H1 (cell line): ENCODE measurements around the gene TMEM200B. TPM values are rescaled to one million over a fixed set of nuclear protein-coding genes. Genes with fewer than 3 reads are reported as not detected.

Experiments
- CTCF ChIP-seq, 3 experiments: IDR thresholded peaks; 1 replicate in 2 of 3; 2 replicates in 1 of 3; pipeline versions ENCODE4 v1.5.1 to v1.6.1; 2011; ENCODE audit warnings: low read length in 3 of 3, mild to moderate bottlenecking in 3 of 3, inconsistent platforms in 2 of 3, low read depth in 1 of 3, moderate library complexity in 1 of 3; ENCODE audit not compliant: insufficient read depth in 1 of 3; ENCODE audit errors: control extremely low read depth in 1 of 3
- KDM5A ChIP-seq: fragments of 200-600 bp; IDR thresholded peaks from 2 replicates; pipeline ENCODE4 v1.7.1; 2012; ENCODE audit warnings: mild to moderate bottlenecking, low read length, inconsistent platforms, mixed read lengths
- POU5F1 ChIP-seq: IDR thresholded peaks from 2 replicates; pipeline ENCODE4 v1.6.1; 2011; ENCODE audit warnings: low read depth, mild to moderate bottlenecking, low read length, moderate library complexity
- SP4 ChIP-seq: IDR thresholded peaks from 2 replicates; pipeline ENCODE4 v1.6.1; 2012; ENCODE audit warnings: low read length, inconsistent platforms
- SRF ChIP-seq: IDR thresholded peaks from 2 replicates; pipeline ENCODE4 v1.6.1; 2011; ENCODE audit warnings: mild to moderate bottlenecking, low read depth, low read length, moderate library complexity
- TEAD4 ChIP-seq: IDR thresholded peaks from 2 replicates; pipeline ENCODE4 v1.6.1; 2012; ENCODE audit warnings: low read depth, low read length, inconsistent platforms, mixed read lengths
- polyA plus RNA-seq, 7 experiments: library from polyadenylated mRNA; depleted of rRNA in 3 of 7; stranded (reverse) in 5 of 7; unstranded in 2 of 7; fragments of >200 nt in 5 of 7; fragments of 200-250 nt in 2 of 7; gene quantifications; 1 replicate in 5 of 7; 2 replicates in 1 of 7; 4 replicates in 1 of 7; pipeline versions ENCODE4 v1.2.1 to v1.2.3, GENCODE V29; 2011 to 2013; ENCODE audit warnings: missing spikeins in 2 of 7, mixed read lengths in 2 of 7
- total RNA-seq: library from RNA; stranded (reverse); fragmentation: NEBNext Ultra II Directional; extraction: Animal tissue kit (Norgen Biotek cat#: 25700); gene quantifications from 2 replicates; pipeline ENCODE4 v1.2.1, GENCODE V29; 2021

Gene TMEM200B
- total and polyA plus RNA-seq, 2 of the 8 experiments (the other 6 are each of a cell fraction or from before 2014, with no cell fraction given) = 4.9 to 11.0 TPM

- no peak for TF ChIP-seq TEAD4
- no peak for TF ChIP-seq KDM5A
- TF ChIP-seq CTCF (IDR thresholded peaks at IDR 0.05; ENCODE audit: control extremely low read depth in 1 of 3, insufficient read depth in 1 of 3, low read depth in 1 of 3, low read length in 3 of 3) = no peak
- TF ChIP-seq SP4 = no peak
- TF ChIP-seq SRF = no peak
- no peak for TF ChIP-seq POU5F1
Observed at GRCh38 chr1:29125788-29126187, 2.1 kb upstream of the TMEM200B start (continued).
